Upper lobe of left lung (tissue), 4 donors: ENCODE data around the gene POFUT1.

Experiments used
- POLR2A ChIP-seq, 4 donors: fragments of 450-650 bp; IDR thresholded peaks; one replicate each; pipeline ENCODE4 v1.5.1; 2016 to 2017; ENCODE audit warnings: antibody characterized with exemption in 4 of 4, mild to moderate bottlenecking in 2 of 4
- POLR2AphosphoS5 ChIP-seq, 2 donors: sonication (generic); formaldehyde crosslinking; IDR thresholded peaks; one replicate each; pipeline ENCODE4 v1.5.1; 2017; ENCODE audit warnings: antibody characterized with exemption in 2 of 2
- TF ChIP-seq, protein P1 (sequence below), 6 experiments: fragments of 450-650 bp in 4 of 6; fragments of 200-600 bp in 2 of 6; sonication (generic) in 2 of 6; IDR thresholded peaks; one replicate each; pipeline ENCODE4 v1.5.1; 2016 to 2019; ENCODE audit warnings: antibody characterized with exemption in 6 of 6

DNA sequence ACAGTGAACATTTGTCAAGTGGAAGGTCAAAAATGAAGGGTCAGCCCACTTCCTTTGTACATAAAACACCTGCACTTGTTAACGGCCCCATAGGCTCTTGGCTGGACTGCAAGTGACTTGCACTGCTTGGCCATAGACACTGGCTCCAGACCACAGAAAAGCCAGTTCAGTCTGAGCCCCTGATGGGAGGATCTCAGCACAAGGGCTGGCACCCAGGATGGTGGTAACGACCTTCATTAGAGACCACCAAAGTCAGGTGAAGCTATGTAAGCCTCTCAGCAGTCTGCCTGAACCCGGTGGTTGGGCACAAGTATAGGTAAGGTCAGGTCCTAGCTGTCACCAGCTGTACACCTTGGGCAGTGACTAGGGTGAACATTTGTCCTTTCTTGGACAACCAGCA is 16.3 kb upstream of the POFUT1 start:
- TF ChIP-seq, protein P1, sequence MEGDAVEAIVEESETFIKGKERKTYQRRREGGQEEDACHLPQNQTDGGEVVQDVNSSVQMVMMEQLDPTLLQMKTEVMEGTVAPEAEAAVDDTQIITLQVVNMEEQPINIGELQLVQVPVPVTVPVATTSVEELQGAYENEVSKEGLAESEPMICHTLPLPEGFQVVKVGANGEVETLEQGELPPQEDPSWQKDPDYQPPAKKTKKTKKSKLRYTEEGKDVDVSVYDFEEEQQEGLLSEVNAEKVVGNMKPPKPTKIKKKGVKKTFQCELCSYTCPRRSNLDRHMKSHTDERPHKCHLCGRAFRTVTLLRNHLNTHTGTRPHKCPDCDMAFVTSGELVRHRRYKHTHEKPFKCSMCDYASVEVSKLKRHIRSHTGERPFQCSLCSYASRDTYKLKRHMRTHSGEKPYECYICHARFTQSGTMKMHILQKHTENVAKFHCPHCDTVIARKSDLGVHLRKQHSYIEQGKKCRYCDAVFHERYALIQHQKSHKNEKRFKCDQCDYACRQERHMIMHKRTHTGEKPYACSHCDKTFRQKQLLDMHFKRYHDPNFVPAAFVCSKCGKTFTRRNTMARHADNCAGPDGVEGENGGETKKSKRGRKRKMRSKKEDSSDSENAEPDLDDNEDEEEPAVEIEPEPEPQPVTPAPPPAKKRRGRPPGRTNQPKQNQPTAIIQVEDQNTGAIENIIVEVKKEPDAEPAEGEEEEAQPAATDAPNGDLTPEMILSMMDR (IDR thresholded peaks at IDR 0.05) = no peak
- no peak for TF ChIP-seq POLR2AphosphoS5 (IDR thresholded peaks at IDR 0.05)
- no peak for TF ChIP-seq POLR2A (IDR thresholded peaks at IDR 0.05)
